Neural progenitor cell (in vitro differentiated cells): ENCODE measurements around the gene TKT. TPM values are rescaled to one million over a fixed set of nuclear protein-coding genes. Genes with fewer than 3 reads are reported as not detected.

Experiments used
- DNase-seq: peaks from one replicate; pipeline ENCODE4 v3.0.0-alpha.2; 2016; ENCODE audit warnings: low spot score
- H2AFZ ChIP-seq: fragments of 200-600 bp; sonication (generic); replicated peaks from 2 replicates; pipeline ENCODE4 v1.6.1; 2016; ENCODE audit warnings: antibody characterized with exemption
- H3F3A ChIP-seq: fragments of 200-600 bp; sonication (generic); 2 replicates; pipeline ENCODE4 v1.6.1; 2016; ENCODE audit warnings: antibody characterized with exemption, low read depth
- H3K27ac ChIP-seq: fragments of 200-600 bp; sonication (generic); 2 replicates; pipeline ENCODE4 v1.5.1; 2016; ENCODE audit warnings: mild to moderate bottlenecking
- H3K27me3 ChIP-seq: fragments of 200-600 bp; sonication (generic); 2 replicates; pipeline ENCODE4 v1.6.1; 2016; ENCODE audit warnings: mild to moderate bottlenecking, moderate library complexity
- H3K36me3 ChIP-seq: fragments of 200-600 bp; sonication (generic); 2 replicates; pipeline ENCODE4 v1.5.1; 2016
- H3K4me1 ChIP-seq: fragments of 200-600 bp; sonication (generic); 2 replicates; pipeline ENCODE4 v1.6.1; 2016; ENCODE audit warnings: mixed run types
- H3K4me2 ChIP-seq: fragments of 200-600 bp; sonication (generic); 2 replicates; pipeline ENCODE4 v1.6.1; 2016
- H3K4me3 ChIP-seq: fragments of 200-600 bp; sonication (generic); 2 replicates; pipeline ENCODE4 v1.5.1; 2016
- H3K79me2 ChIP-seq: fragments of 200-600 bp; sonication (generic); 2 replicates; pipeline ENCODE4 v1.6.1; 2016; ENCODE audit warnings: low read depth
- H3K9ac ChIP-seq: fragments of 200-600 bp; sonication (generic); 2 replicates; pipeline ENCODE4 v1.6.1; 2016
- H3K9me3 ChIP-seq: fragments of 200-600 bp; sonication (generic); 2 replicates; pipeline ENCODE4 v1.5.1; 2016; ENCODE audit warnings: low read depth
- H4K20me1 ChIP-seq: fragments of 200-600 bp; sonication (generic); 2 replicates; pipeline ENCODE4 v1.6.1; 2016; ENCODE audit warnings: low read depth
- H3K27ac Mint-ChIP-seq: 3 replicates; pipeline ENCODE4 v1.8.0; 2021; ENCODE audit warnings: mixed read lengths
- H3K27me3 Mint-ChIP-seq: 2 replicates; pipeline ENCODE4 v1.8.0; 2022; ENCODE audit warnings: low read depth, mild to moderate bottlenecking, inconsistent platforms, moderate library complexity, mixed read lengths; ENCODE audit not compliant: insufficient read depth
- H3K36me3 Mint-ChIP-seq: 3 replicates; pipeline ENCODE4 v1.8.0; 2021; ENCODE audit warnings: mixed read lengths
- H3K4me1 Mint-ChIP-seq: 3 replicates; pipeline ENCODE4 v1.8.0; 2021; ENCODE audit warnings: mixed read lengths
- H3K4me3 Mint-ChIP-seq: 3 replicates; pipeline ENCODE4 v1.8.0; 2021; ENCODE audit warnings: mild to moderate bottlenecking, moderate library complexity, mixed read lengths
- H3K9me3 Mint-ChIP-seq: 3 replicates; pipeline ENCODE4 v1.8.0; 2020; ENCODE audit warnings: mixed read lengths
- CTCF ChIP-seq: fragments of 200-600 bp; sonication (generic); IDR thresholded peaks from 2 replicates; pipeline ENCODE4 v1.5.1; 2017; ENCODE audit warnings: antibody characterized with exemption, mild to moderate bottlenecking
- EZH2 ChIP-seq: fragments of 200-600 bp; sonication (generic); IDR thresholded peaks from 2 replicates; pipeline ENCODE4 v1.6.1; 2017; ENCODE audit warnings: antibody characterized with exemption, mild to moderate bottlenecking, moderate library complexity
- EZH2phosphoT487 ChIP-seq: fragments of 200-600 bp; sonication (generic); IDR thresholded peaks from 2 replicates; pipeline ENCODE4 v1.6.1; 2017; ENCODE audit warnings: antibody characterized with exemption
- total RNA-seq: library from RNA; depleted of rRNA; stranded (reverse); fragments of >200 nt; gene quantifications from 2 replicates; pipeline ENCODE4 v1.2.3, GENCODE V29; 2015; ENCODE audit warnings: low replicate concordance

TKT gene
- total RNA-seq, 1 donor from 2014 or later = 292 TPM

DNA sequence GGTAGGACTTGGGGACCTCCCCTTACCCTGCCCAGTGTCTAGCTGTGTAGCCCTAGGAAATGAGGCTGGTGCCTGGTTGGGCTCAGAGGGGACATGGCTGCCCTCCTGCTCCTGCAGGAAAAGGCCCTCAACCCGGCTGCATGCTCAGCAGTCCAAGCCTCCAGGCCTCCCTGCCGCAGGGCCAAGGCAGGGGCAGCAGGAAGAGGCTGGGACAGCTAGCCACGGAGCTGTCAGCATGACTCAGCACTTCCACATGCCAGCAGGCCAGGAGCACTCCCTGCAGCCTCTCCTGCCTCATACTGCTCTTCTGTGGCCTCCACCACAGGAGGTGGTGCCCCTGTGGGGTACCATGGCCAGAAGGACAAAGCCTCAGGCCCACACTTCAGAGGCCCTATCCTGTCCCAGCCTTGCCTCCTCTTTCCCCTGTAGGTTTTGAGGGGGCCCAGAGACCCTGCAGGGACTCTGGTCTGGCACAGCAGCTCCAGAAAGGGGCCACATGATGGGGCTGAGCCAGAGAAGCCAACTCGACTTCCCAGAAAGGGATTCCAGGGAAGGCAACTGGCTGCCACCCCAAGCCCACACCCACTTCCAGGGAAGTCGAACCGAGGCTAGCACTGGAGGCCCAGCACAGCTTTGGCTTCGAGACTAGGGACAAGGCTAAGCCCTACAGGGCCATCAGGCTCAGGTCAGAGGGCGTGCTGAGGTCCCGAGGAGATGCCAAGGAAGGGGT lies 19.5 kb downstream of the TKT start:
- Histone ChIP-seq H3K4me2 (no peak overlapping the region), H2AFZ (no peak overlapping the region), H3K36me3 (no peaks in the 10 kb centered on the region), H3K4me1 (no peaks in the 10 kb centered on the region), H3K4me3 (no peak overlapping the region), H4K20me1 (peaks cover 32% of the 10 kb centered on the region), H3K79me2 (peaks cover 6% of the 10 kb centered on the region), H3K9me3 (no peaks in the 10 kb centered on the region), H3K27me3 (no peaks in the 10 kb centered on the region), H3K27ac (no peak overlapping the region), H3F3A (no peaks in the 10 kb centered on the region), H3K9ac (no peak overlapping the region)
- Mint-ChIP-seq H3K9me3 (no peaks in the 10 kb centered on the region), H3K27ac (peak overlapping the region; percentile 37), H3K4me3 (no peak overlapping the region), H3K36me3 (peaks cover 19% of the 10 kb centered on the region), H3K4me1 (peaks cover 7% of the 10 kb centered on the region), H3K27me3 (no peaks in the 10 kb centered on the region)
- TF ChIP-seq CTCF (no peak), EZH2phosphoT487 (no peak), EZH2 (no peak)
- DNase-seq = no peak

DNA sequence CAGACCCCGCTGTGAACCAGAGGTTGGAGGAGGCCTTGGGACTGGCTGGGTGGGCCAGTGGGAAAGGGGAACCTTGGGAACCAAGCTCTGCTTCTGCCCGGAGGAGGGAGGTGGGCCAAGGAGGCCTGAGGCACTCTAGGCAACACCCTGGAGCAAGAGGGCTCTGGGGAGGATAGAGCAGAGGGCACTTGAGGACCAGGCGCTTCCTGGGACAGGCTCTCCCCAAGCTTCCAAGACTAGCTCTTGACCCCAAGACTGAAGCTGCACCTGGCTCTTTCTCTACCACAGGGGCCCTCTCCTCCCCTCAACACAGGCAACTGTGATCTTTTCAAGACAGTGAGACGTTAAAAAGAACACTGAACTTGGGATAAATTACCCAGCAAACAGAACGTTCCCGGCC lies 20.3 kb downstream of the TKT start:
- H3K9ac ChIP-seq = no peak overlapping the region
- Mint-ChIP-seq H3K36me3 (peaks cover 19% of the 10 kb centered on the region), H3K27me3 (no peaks in the 10 kb centered on the region), H3K4me1 (peaks cover 7% of the 10 kb centered on the region), H3K9me3 (no peaks in the 10 kb centered on the region), H3K27ac (no peak overlapping the region), H3K4me3 (no peak overlapping the region)
- H3K79me2 ChIP-seq = no peaks in the 10 kb centered on the region
- H3K4me2 ChIP-seq = no peak overlapping the region
- no peaks in the 10 kb centered on the region for H3K9me3 ChIP-seq
- no peak for DNase-seq
- no peaks in the 10 kb centered on the region for H3K36me3 ChIP-seq
- H2AFZ ChIP-seq = no peak overlapping the region
- H3K27ac ChIP-seq = no peak overlapping the region
- TF ChIP-seq CTCF = no peak
- no peak for TF ChIP-seq EZH2phosphoT487
- no peak for TF ChIP-seq EZH2
- no peaks in the 10 kb centered on the region for H3K4me1 ChIP-seq
- no peaks in the 10 kb centered on the region for H3K27me3 ChIP-seq
- H4K20me1 ChIP-seq = peaks cover 26% of the 10 kb centered on the region
- no peaks in the 10 kb centered on the region for H3F3A ChIP-seq
- no peak overlapping the region for H3K4me3 ChIP-seq

DNA sequence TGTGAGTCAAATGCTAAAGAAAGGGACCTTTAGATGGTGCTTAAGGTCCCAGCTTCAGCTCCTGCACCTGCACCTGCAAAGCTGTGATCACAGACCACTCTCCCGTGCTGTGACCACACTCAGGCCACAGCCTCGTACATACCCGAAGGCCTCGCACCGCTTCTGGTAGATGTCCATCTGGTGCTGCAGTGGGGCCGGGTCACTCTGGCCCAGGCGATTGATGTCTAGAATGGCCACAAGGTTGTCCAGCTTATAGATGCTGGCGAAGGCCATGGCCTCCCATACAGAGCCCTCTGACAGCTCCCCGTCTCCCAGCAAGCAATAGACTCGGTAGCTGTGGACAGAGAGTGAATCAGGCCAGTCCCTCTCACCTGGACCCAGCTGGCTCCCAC lies 21.0 kb downstream of the TKT start:
- H2AFZ ChIP-seq = no peak overlapping the region
- H3K36me3 ChIP-seq = no peaks in the 10 kb centered on the region
- TF ChIP-seq EZH2 (no peak), EZH2phosphoT487 (no peak), CTCF (no peak)
- Mint-ChIP-seq H3K9me3 (no peaks in the 10 kb centered on the region), H3K36me3 (peaks cover 16% of the 10 kb centered on the region), H3K4me3 (no peak overlapping the region), H3K27me3 (no peaks in the 10 kb centered on the region), H3K4me1 (peaks cover 7% of the 10 kb centered on the region), H3K27ac (no peak overlapping the region)
- no peaks in the 10 kb centered on the region for H3F3A ChIP-seq
- H3K9ac ChIP-seq = no peak overlapping the region
- H3K27me3 ChIP-seq = no peaks in the 10 kb centered on the region
- peaks cover 19% of the 10 kb centered on the region for H4K20me1 ChIP-seq
- no peak overlapping the region for H3K27ac ChIP-seq
- no peaks in the 10 kb centered on the region for H3K79me2 ChIP-seq
- no peaks in the 10 kb centered on the region for H3K9me3 ChIP-seq
- no peaks in the 10 kb centered on the region for H3K4me1 ChIP-seq
- DNase-seq = no peak
- H3K4me2 ChIP-seq = no peak overlapping the region
- H3K4me3 ChIP-seq = no peak overlapping the region
